GM21360 (cell line): Measurements from ENCODE around the gene LSM14A.

ENCODE experiments used
- ATAC-seq: cut with Tn5 transposase; IDR thresholded peaks from one replicate; pipeline ENCODE4 v1.9.1; 2021; ENCODE audit warnings: mild to moderate bottlenecking, moderate library complexity; ENCODE audit not compliant: unreplicated experiment

Gene LSM14A

GRCh38 chr19:34254046-34254697 lies 81.9 kb downstream of the LSM14A start, which contains the start of gene GARRE1:
Gene GARRE1, plus strand, starts transcription at chr19:34254554. Its CDS starts 45,920 bp downstream, at chr19:34300474.
- peak; percentile 83 for ATAC-seq

GRCh38 chr19:34254698-34255432 lies 82.6 kb downstream of the LSM14A start:
- peak; percentile 43 for ATAC-seq

- ATAC-seq, result no peak
Observed at GRCh38 chr19:34255546-34255945, 83.2 kb downstream of the LSM14A start.

GRCh38 chr19:34256835-34257558 lies 84.7 kb downstream of the LSM14A start:
- no peak for ATAC-seq

GRCh38 chr19:34257559-34257924 lies 85.2 kb downstream of the LSM14A start:
- no peak for ATAC-seq

GRCh38 chr19:34259367-34260095 lies 87.2 kb downstream of the LSM14A start:
- ATAC-seq, result no peak

GRCh38 chr19:34260771-34261173 lies 88.5 kb downstream of the LSM14A start:
- no peak for ATAC-seq

GRCh38 chr19:34261334-34262109 lies 89.2 kb downstream of the LSM14A start:
- ATAC-seq, result no peak

GRCh38 chr19:34263745-34264237 lies 91.5 kb downstream of the LSM14A start:
- ATAC-seq, result no peak

- ATAC-seq, result no peak
Observed at GRCh38 chr19:34265221-34265650, 92.9 kb downstream of the LSM14A start.

- no peak for ATAC-seq
Observed at GRCh38 chr19:34269081-34269480, 96.8 kb downstream of the LSM14A start.

- no peak for ATAC-seq
Observed at GRCh38 chr19:34269489-34269888, 97.2 kb downstream of the LSM14A start.

- ATAC-seq, result peak; percentile 73
Observed at GRCh38 chr19:34269968-34270621, 97.8 kb downstream of the LSM14A start.

GRCh38 chr19:34273121-34273520 lies 100.8 kb downstream of the LSM14A start:
- ATAC-seq, result no peak

- ATAC-seq, result no peak
Observed at GRCh38 chr19:34274284-34274826, 102.1 kb downstream of the LSM14A start.

GRCh38 chr19:34274827-34275625 lies 102.7 kb downstream of the LSM14A start:
- no peak for ATAC-seq

GRCh38 chr19:34275705-34276104 lies 103.4 kb downstream of the LSM14A start:
- ATAC-seq, result no peak

GRCh38 chr19:34276614-34277013 lies 104.3 kb downstream of the LSM14A start:
- no peak for ATAC-seq
